ENCODE data around the gene NECTIN4.
"Not testable (repeated sequence)": the region's sequence is repeated elsewhere in the genome, so short reads cannot be mapped to it uniquely, and the experiment has no call there.

Gene NECTIN4

DNA sequence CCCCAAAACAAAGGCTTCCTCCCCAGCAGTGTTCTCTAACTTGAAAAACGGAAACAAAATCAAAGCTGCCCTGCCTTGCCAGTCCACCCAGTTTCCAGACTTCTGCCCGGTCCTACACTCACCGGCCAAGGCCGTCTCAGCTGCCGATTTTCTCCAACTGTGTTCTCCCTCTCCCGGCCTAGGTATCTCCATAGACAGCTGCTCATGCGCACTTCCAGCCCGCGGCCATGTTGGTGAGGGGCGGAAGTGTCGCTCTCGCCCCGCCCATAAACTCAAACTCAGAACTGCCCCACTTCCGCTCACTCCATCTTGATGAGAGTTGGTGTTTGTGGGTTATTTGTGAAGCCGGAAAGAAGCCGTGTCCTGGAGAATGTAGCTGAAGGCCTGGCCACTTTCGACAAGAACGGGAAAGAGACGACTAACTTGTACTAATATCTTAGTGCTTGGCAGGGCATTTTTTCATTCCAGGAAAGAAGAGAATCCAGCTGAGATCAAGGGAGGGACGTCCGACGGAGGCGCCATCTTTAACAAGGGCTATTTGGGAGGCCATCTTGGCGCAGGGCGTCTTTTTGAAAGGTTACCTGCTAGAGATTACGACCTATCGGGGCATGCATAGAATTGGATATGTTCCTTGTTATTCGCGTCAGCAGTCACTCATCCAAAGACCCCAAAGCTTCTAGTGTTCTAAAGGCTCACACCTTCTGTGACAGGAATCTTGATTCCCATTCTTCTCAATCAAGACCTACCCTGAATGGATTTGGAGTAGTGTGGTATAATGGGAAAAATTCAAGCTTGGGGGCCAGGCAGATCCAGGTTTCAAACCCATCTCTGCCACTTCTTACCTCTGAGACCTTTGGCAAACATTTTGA lies 43.4 kb downstream of the NECTIN4 start, which contains the start of gene USF1:
Gene USF1, minus strand, starts transcription at position 242 of the 869 bp plus-strand sequence. CDS start 2,702 bp downstream, outside the sequence.
- Histone ChIP-seq H3K4me3 (ENCODE audit: low read depth, low read length) (peak within 1 kb of the TSS; percentile 66), H3K27me3 (ENCODE audit: control insufficient read depth, insufficient read depth, low read length) (peaks cover 3% of the 10 kb centered on the region), H3K4me1 (ENCODE audit: control insufficient read depth, insufficient read depth, low read length) (no peaks in the 10 kb centered on the region), H3K9ac (ENCODE audit: low read depth, low read length) (peak within 1 kb of the TSS; percentile 66), H3K36me3 (ENCODE audit: control insufficient read depth, insufficient read depth, low read length) (peaks cover 18% of the 10 kb centered on the region), H3K9me3 (ENCODE audit: control insufficient read depth, insufficient read depth, low read length) (no peaks in the 10 kb centered on the region)

DNA sequence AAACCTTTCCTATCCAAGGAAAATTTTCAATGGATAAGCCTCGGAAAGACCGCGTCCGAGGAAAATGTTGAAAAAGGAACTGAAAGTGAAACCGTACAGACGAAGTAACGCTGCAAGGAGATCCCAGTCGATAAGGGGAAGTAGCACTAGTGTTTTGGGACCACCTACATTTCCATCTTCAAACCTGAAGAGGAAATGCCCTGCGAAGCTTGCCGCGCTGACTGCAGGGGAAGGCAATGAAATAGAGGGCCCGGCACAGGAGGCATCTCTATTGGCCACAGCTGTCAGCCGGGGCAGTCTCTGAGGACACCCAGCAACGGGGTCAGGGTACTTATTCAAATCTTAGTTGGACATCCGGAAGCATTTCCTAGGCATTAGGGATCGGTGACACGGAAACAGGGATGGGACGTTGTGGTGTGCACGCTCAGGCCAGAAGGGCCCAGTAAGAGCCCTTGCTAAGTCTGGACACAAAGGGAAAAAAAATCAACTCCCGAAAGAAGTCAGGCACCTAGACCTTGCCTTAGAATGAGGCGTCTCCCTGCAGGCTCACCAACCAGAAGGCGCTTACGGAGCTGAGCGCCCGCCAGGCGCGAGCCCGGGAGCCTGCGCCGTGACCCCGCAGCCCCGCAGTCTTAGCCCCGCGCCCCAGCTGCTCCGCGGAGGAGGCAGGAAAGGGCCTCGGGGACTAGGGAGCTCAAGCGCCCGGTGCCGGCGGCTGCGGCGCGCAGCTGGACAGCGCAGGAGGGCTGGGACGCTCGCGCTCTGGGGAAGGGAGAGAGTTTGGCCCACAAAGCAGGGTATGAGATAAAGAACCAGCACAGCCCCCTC lies 44.2 kb downstream of the NECTIN4 start:
- H3K36me3 ChIP-seq (ENCODE audit: control insufficient read depth, insufficient read depth, low read length), result peaks cover 24% of the 10 kb centered on the region
- H3K4me3 ChIP-seq (ENCODE audit: low read depth, low read length), result peak overlapping the region; percentile 66
- peak overlapping the region; percentile 66 for H3K9ac ChIP-seq (ENCODE audit: low read depth, low read length)
- peaks cover 3% of the 10 kb centered on the region for H3K27me3 ChIP-seq (ENCODE audit: control insufficient read depth, insufficient read depth, low read length)
- H3K9me3 ChIP-seq (ENCODE audit: control insufficient read depth, insufficient read depth, low read length), result no peaks in the 10 kb centered on the region
- H3K4me1 ChIP-seq (ENCODE audit: control insufficient read depth, insufficient read depth, low read length), result no peaks in the 10 kb centered on the region

DNA sequence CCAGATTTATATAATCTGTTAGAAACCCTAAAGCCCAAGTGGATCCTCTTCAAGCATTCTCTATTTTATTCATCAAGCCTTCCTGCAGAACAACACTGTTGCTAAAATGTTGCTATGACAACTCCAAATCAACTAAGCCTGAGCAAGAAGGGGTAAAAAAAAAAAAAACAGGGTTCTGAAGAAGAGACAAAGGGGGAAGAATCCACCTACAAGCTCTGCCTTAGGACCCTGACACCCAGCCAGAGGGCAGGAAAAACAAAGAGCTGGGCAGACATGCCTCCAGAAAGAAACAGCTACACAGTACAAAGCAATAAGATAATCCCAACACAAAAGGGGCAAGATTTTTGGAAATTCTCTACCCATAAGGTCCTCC lies 44.8 kb downstream of the NECTIN4 start:
- H3K27me3 ChIP-seq (ENCODE audit: control insufficient read depth, insufficient read depth, low read length), result peaks cover 3% of the 10 kb centered on the region
- no peaks in the 10 kb centered on the region for H3K4me1 ChIP-seq (ENCODE audit: control insufficient read depth, insufficient read depth, low read length)

DNA sequence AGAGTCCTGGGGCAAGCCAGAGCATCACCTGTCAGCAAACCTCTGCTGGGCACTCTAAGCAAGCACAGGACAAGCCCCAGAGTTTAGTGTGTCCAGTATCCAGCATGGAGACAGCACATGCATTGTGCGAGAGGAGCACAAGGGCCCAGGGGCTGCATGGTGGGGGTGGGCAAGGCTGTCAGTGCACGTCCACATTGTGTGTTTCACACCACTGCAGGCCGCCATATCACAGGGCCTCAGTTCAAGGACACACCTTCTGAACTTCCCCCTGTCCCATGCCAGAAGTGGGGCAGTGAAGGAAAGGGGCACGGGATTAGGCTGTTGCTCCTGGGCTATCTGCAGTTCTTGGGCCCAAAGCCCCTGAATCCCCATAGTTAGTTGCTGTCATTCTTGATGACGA lies 49.8 kb downstream of the NECTIN4 start:
- H3K9me3 ChIP-seq (ENCODE audit: control insufficient read depth, insufficient read depth, low read length), result no peaks in the 10 kb centered on the region
- no peak overlapping the region for H3K4me3 ChIP-seq (ENCODE audit: low read depth, low read length)
- peaks cover 14% of the 10 kb centered on the region for H3K4me1 ChIP-seq (ENCODE audit: control insufficient read depth, insufficient read depth, low read length)
- H3K9ac ChIP-seq (ENCODE audit: low read depth, low read length), result no peak overlapping the region
- peaks cover 32% of the 10 kb centered on the region for H3K36me3 ChIP-seq (ENCODE audit: control insufficient read depth, insufficient read depth, low read length)
- no peaks in the 10 kb centered on the region for H3K27me3 ChIP-seq (ENCODE audit: control insufficient read depth, insufficient read depth, low read length)

More for the DNA sequence above, 44.8 kb downstream of the NECTIN4 start:
- H3K36me3 ChIP-seq (ENCODE audit: control insufficient read depth, insufficient read depth, low read length), result peaks cover 30% of the 10 kb centered on the region
- no peak overlapping the region for H3K9ac ChIP-seq (ENCODE audit: low read depth, low read length)
- no peaks in the 10 kb centered on the region for H3K9me3 ChIP-seq (ENCODE audit: control insufficient read depth, insufficient read depth, low read length)
- H3K4me3 ChIP-seq (ENCODE audit: low read depth, low read length), result peak overlapping the region; percentile 66

DNA sequence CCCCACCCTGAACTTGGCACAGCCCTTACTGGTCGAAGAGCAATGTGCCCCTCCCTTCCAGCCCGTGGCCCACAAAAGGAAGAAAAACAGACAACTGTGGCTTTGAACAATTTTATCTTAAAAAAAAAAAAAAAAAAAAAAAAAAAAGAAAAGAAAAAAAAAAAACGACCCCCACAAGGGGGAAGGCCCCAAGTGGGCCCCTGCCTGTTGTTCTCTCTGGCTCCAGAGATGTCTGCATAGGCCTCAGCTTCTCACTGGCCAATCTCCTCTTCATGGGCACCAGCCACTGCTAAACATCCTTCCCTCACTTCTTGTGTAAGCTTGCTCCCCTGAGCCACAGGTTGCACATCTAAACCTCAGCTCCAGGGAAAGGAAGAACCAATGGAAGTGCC lies 50.2 kb downstream of the NECTIN4 start:
- H3K27me3 ChIP-seq (ENCODE audit: control insufficient read depth, insufficient read depth, low read length), result no peaks in the 10 kb centered on the region
- H3K9me3 ChIP-seq (ENCODE audit: control insufficient read depth, insufficient read depth, low read length), result no peaks in the 10 kb centered on the region
- peaks cover 14% of the 10 kb centered on the region for H3K4me1 ChIP-seq (ENCODE audit: control insufficient read depth, insufficient read depth, low read length)
- H3K4me3 ChIP-seq (ENCODE audit: low read depth, low read length), result peak overlapping the region; percentile 85
- no peak overlapping the region for H3K9ac ChIP-seq (ENCODE audit: low read depth, low read length)
- H3K36me3 ChIP-seq (ENCODE audit: control insufficient read depth, insufficient read depth, low read length), result peaks cover 32% of the 10 kb centered on the region

DNA sequence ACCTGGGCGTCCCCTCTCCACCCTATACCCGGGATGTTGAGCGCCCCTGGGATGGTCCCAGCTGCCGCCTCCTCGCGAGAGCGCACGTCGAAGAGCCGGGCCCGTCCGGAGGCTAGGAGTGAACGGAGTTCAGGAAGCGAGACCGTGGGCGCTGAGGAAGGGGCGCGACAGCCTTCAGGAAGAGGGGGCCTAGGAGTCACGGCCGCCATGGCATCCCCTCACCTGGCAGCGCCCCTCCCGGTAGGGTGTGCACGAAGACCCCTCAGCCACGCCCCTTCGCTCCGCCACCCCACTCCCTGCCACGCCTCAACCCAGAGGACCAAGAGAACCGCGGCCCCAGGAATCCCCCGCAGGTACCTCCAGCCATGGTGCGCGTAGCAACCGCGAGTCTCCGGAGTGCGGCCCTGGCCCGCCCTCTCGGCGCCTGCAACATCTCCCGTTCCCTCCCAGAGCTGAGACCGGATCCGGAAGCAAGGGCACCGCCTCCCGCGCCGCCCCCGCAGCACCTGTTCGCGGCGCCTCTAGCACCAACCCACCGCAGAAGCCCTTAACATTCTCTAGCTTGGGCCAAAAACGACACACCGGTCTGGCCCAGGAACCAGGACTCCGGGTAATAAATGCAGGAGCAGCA lies 50.7 kb downstream of the NECTIN4 start, which contains the start of gene TSTD1:
Gene TSTD1, minus strand, starts transcription at position 442 of the 631 bp plus-strand sequence. Its CDS starts 75 bp downstream, at position 367.
- Histone ChIP-seq H3K27me3 (ENCODE audit: control insufficient read depth, insufficient read depth, low read length) (no peaks in the 10 kb centered on the region), H3K4me3 (ENCODE audit: low read depth, low read length) (peak within 1 kb of the TSS; percentile 85), H3K4me1 (ENCODE audit: control insufficient read depth, insufficient read depth, low read length) (peaks cover 14% of the 10 kb centered on the region), H3K9ac (ENCODE audit: low read depth, low read length) (peak within 1 kb of the TSS; percentile 65), H3K9me3 (ENCODE audit: control insufficient read depth, insufficient read depth, low read length) (no peaks in the 10 kb centered on the region), H3K36me3 (ENCODE audit: control insufficient read depth, insufficient read depth, low read length) (peaks cover 32% of the 10 kb centered on the region)

DNA sequence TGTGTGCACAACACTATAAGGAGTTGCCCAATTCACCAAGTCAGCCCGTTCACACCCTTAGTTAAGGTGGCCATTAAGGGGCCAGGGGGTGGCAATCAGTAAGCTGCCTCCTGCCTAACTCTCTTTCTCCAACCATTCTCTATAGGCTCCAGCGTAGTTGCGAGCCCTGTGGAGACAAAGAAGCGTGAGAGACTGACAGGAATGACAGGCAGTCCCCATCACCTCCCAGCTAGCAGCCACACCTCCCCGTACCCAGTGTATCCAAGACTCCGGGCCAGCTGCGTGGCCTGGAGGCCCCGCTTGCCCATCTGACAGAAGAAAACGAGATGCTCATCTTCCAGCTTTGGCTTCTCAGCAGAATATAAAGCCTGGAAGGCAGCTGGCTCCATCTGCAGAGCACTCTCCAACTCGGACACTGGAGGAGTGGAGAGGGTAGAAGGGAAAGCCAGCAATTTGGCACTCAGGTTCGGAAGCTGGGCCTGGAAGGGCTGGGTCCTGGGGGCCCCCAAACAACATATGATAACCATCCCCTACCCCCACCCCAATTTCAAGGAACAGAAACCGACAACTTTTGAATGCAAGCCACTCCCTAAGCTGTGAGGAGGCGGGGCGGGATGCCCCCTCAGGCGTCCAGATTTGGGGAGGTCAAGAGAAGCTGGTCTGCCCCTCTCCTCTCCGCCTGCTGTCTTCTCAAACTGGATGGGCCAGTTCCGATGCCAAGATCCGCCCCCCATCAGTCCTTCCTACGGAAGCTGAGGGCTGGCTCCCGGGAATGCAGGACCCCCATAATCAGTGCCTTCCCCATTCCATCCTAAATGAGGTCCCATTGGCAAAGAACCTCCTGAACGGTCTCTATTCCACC lies 51.5 kb downstream of the NECTIN4 start:
- Histone ChIP-seq H3K9me3 (ENCODE audit: control insufficient read depth, insufficient read depth, low read length) (no peaks in the 10 kb centered on the region), H3K36me3 (ENCODE audit: control insufficient read depth, insufficient read depth, low read length) (peaks cover 31% of the 10 kb centered on the region), H3K4me3 (ENCODE audit: low read depth, low read length) (peak overlapping the region; percentile 85), H3K27me3 (ENCODE audit: control insufficient read depth, insufficient read depth, low read length) (no peaks in the 10 kb centered on the region), H3K4me1 (ENCODE audit: control insufficient read depth, insufficient read depth, low read length) (peaks cover 14% of the 10 kb centered on the region), H3K9ac (ENCODE audit: low read depth, low read length) (peak overlapping the region; percentile 65)

DNA sequence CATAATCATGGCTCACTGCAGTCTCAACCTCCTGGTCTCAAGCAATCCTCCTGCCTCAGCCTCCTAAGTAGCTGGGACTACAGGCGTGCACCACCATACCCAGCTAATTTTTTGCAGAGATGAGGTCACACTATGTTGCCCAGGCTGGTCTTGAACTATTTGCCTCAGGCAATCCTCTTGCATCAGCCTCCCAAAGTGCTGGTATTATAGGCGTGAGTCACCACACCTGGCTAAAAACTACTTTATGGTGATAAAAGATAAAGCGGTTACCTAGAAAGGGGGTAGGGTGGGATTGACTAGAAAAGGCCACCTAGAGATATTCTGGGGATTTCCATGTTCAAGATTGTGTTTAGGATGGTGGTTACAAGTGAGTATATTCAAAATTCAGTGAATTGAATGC lies 55.6 kb downstream of the NECTIN4 start:
- H3K4me1 ChIP-seq (ENCODE audit: control insufficient read depth, insufficient read depth, low read length), result peaks cover 14% of the 10 kb centered on the region
- no peaks in the 10 kb centered on the region for H3K36me3 ChIP-seq (ENCODE audit: control insufficient read depth, insufficient read depth, low read length)
- no peaks in the 10 kb centered on the region for H3K9me3 ChIP-seq (ENCODE audit: control insufficient read depth, insufficient read depth, low read length)
- no peak overlapping the region for H3K4me3 ChIP-seq (ENCODE audit: low read depth, low read length)
- no peak overlapping the region for H3K9ac ChIP-seq (ENCODE audit: low read depth, low read length)
- H3K27me3 ChIP-seq (ENCODE audit: control insufficient read depth, insufficient read depth, low read length), result no peaks in the 10 kb centered on the region

DNA sequence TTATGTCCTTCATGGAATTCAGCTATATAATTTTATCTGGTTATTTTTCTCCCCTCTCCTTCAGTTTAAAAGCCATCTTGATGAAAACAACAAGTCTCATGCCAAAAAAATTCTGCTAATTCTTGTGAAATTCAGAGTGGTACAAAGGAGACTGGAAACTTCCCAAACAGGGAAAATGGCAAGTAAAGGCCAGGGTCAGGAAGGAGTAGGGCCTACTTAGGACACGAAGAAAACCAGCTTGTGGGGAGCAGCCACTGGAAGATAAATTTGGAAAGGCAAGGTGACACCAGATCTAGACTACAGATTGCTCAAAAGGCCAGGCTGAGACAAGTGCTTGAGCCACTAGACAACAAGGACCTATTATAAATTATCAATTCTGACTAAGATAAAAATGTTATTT lies 56.9 kb downstream of the NECTIN4 start:
- Histone ChIP-seq H3K4me1 (ENCODE audit: control insufficient read depth, insufficient read depth, low read length) (peaks cover 10% of the 10 kb centered on the region), H3K36me3 (ENCODE audit: control insufficient read depth, insufficient read depth, low read length) (no peaks in the 10 kb centered on the region), H3K27me3 (ENCODE audit: control insufficient read depth, insufficient read depth, low read length) (no peaks in the 10 kb centered on the region), H3K4me3 (ENCODE audit: low read depth, low read length) (no peak overlapping the region), H3K9me3 (ENCODE audit: control insufficient read depth, insufficient read depth, low read length) (no peaks in the 10 kb centered on the region), H3K9ac (ENCODE audit: low read depth, low read length) (no peak overlapping the region)

DNA sequence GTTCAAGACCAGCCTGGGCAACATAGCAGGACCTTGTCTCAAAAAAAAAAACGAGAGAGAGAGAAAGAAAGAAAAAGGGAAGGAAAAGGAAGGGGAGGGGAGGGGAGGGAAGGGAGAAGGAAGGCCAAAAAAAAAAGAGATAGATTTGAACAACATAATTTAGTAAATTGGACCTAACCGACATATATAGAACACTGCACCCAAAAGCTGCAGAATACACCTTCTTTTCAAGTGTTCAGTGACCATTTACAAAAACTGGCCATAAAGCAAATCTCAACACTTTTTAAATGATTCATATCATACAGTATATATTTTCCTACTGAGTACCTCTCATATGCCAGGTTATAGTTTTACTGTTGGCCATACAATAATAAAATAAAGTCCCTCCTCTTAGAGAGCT lies 57.5 kb downstream of the NECTIN4 start:
- no peaks in the 10 kb centered on the region for H3K9me3 ChIP-seq (ENCODE audit: control insufficient read depth, insufficient read depth, low read length)
- no peaks in the 10 kb centered on the region for H3K36me3 ChIP-seq (ENCODE audit: control insufficient read depth, insufficient read depth, low read length)
- no peak overlapping the region for H3K9ac ChIP-seq (ENCODE audit: low read depth, low read length)
- no peaks in the 10 kb centered on the region for H3K27me3 ChIP-seq (ENCODE audit: control insufficient read depth, insufficient read depth, low read length)
- no peak overlapping the region for H3K4me3 ChIP-seq (ENCODE audit: low read depth, low read length)
- peaks cover 6% of the 10 kb centered on the region for H3K4me1 ChIP-seq (ENCODE audit: control insufficient read depth, insufficient read depth, low read length)

DNA sequence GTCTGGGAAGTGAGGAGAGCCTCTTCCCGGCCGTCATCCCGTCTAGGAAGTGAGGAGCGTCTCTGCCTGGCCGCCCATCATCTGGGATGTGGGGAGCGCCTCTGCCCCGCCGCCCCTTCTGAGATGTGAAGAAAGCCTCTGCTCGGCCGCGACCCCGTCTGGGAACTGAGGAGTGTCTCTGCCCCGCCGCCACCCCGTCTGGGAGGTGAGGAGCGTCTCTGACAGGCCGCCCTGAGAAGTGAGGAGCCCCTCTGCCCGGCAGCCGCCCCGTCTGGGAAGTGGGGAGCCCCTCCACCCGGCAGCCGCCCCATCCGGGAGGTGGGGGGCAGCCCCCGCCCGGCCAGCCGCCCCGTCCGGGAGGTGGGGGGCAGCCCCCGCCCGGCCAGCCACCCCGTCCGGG lies 59.9 kb downstream of the NECTIN4 start:
- H3K9me3 ChIP-seq (ENCODE audit: control insufficient read depth, insufficient read depth, low read length); H3K4me3 ChIP-seq (ENCODE audit: low read depth, low read length); H3K4me1 ChIP-seq (ENCODE audit: control insufficient read depth, insufficient read depth, low read length); H3K27me3 ChIP-seq (ENCODE audit: control insufficient read depth, insufficient read depth, low read length); H3K9ac ChIP-seq (ENCODE audit: low read depth, low read length); H3K36me3 ChIP-seq (ENCODE audit: control insufficient read depth, insufficient read depth, low read length): not testable (repeated sequence)

Measured in iPS-15b (cell line).